HepG2 (cell line): ENCODE data around the gene ZNF500. TPM values are rescaled to one million over a fixed set of nuclear protein-coding genes. Genes with fewer than 3 reads are reported as not detected.

Experiments
- ATAD3A ChIP-seq: sonication (generic); formaldehyde crosslinking; IDR thresholded peaks from 2 replicates; pipeline ENCODE4 v1.4.0; 2020; ENCODE audit warnings: missing genetic modification reagents
- CCAR2 ChIP-seq: fragments of 200-400 bp; formaldehyde crosslinking; optimal IDR thresholded peaks from 2 replicates; pipeline ENCODE3; 2018; ENCODE audit warnings: low read depth, mild to moderate bottlenecking, low read length, moderate library complexity
- ELF1 ChIP-seq: sonication (generic); formaldehyde crosslinking; IDR thresholded peaks from 2 replicates; pipeline ENCODE4 v1.4.0; 2020; ENCODE audit warnings: missing genetic modification reagents
- GFI1 ChIP-seq: sonication (generic); formaldehyde crosslinking; IDR thresholded peaks from 2 replicates; pipeline ENCODE4 v1.5.0; 2020; ENCODE audit warnings: missing genetic modification reagents, mild to moderate bottlenecking, borderline replicate concordance
- GPN1 ChIP-seq: sonication (generic); formaldehyde crosslinking; IDR thresholded peaks from 2 replicates; pipeline ENCODE4 v1.5.1; 2020; ENCODE audit warnings: missing genetic modification reagents, borderline replicate concordance
- HNF4G ChIP-seq, 2 experiments: sonication (generic) in 1 of 2; formaldehyde crosslinking in 1 of 2; IDR thresholded peaks; 2 replicates each; pipeline versions ENCODE4 v1.4.0 to v1.6.1; 2011 to 2020; ENCODE audit warnings: borderline replicate concordance in 2 of 2, low read depth in 2 of 2, mild to moderate bottlenecking in 2 of 2, low read length in 1 of 2, missing genetic modification reagents in 1 of 2, moderate library complexity in 1 of 2
- LCORL ChIP-seq, 2 experiments: fragments of 450-650 bp in 1 of 2; sonication (generic) in 1 of 2; formaldehyde crosslinking in 1 of 2; IDR thresholded peaks; 2 replicates each; pipeline versions ENCODE4 v1.5.0 to v1.6.1; 2017 to 2020; ENCODE audit warnings: antibody characterized with exemption in 1 of 2, missing genetic modification reagents in 1 of 2
- MATR3 ChIP-seq: sonication (generic); formaldehyde crosslinking; IDR thresholded peaks from 2 replicates; pipeline ENCODE4 v1.4.0; 2020; ENCODE audit warnings: missing genetic modification reagents
- NPAS2 ChIP-seq: sonication (generic); formaldehyde crosslinking; IDR thresholded peaks from 2 replicates; pipeline ENCODE4 v1.8.0; 2022; ENCODE audit warnings: mild to moderate bottlenecking, missing genetic modification reagents, borderline replicate concordance
- PBX2 ChIP-seq: IDR thresholded peaks from 2 replicates; pipeline ENCODE4 v1.6.1; 2016; ENCODE audit warnings: control low read depth
- RXRB ChIP-seq: IDR thresholded peaks from 2 replicates; pipeline ENCODE4 v1.6.1; 2016; ENCODE audit warnings: borderline replicate concordance, missing genetic modification reagents, missing compliant biosample characterization
- SP1 ChIP-seq, 2 experiments: fragments of 450-650 bp in 1 of 2; sonication (generic) in 1 of 2; formaldehyde crosslinking in 1 of 2; IDR thresholded peaks; 2 replicates each; pipeline versions ENCODE4 v1.4.0 to v1.6.1; 2016 to 2020; ENCODE audit warnings: missing genetic modification reagents in 1 of 2
- STAG1 ChIP-seq: sonication (generic); formaldehyde crosslinking; IDR thresholded peaks from 2 replicates; pipeline ENCODE4 v1.4.0; 2020; ENCODE audit warnings: missing genetic modification reagents
- TEAD2 ChIP-seq: sonication (generic); formaldehyde crosslinking; IDR thresholded peaks from 2 replicates; pipeline ENCODE4 v1.9.0; 2021; ENCODE audit warnings: missing genetic modification reagents
- ZBTB8A ChIP-seq: sonication (generic); formaldehyde crosslinking; IDR thresholded peaks from 2 replicates; pipeline ENCODE4 v1.4.0; 2020; ENCODE audit warnings: mild to moderate bottlenecking, low read depth, missing genetic modification reagents, borderline replicate concordance
- ZNF10 ChIP-seq: sonication (generic); formaldehyde crosslinking; IDR thresholded peaks from 2 replicates; pipeline ENCODE4 v1.4.0; 2020; ENCODE audit warnings: mild to moderate bottlenecking, low read depth, missing genetic modification reagents, borderline replicate concordance
- ZNF431 ChIP-seq: sonication (generic); formaldehyde crosslinking; IDR thresholded peaks from 2 replicates; pipeline ENCODE4 v1.9.0; 2022; ENCODE audit warnings: missing genetic modification reagents, low read depth, mild to moderate bottlenecking, borderline replicate concordance
- ZNF503 ChIP-seq: sonication (generic); formaldehyde crosslinking; IDR thresholded peaks from 2 replicates; pipeline ENCODE4 v1.4.0; 2020; ENCODE audit warnings: missing genetic modification reagents
- ZNF674 ChIP-seq: sonication (generic); formaldehyde crosslinking; IDR thresholded peaks from 2 replicates; pipeline ENCODE4 v1.5.0; 2020; ENCODE audit warnings: low read depth, mild to moderate bottlenecking, missing genetic modification reagents
- ZNF776 ChIP-seq: sonication (generic); formaldehyde crosslinking; IDR thresholded peaks from 2 replicates; pipeline ENCODE4 v1.4.0; 2020; ENCODE audit warnings: mild to moderate bottlenecking, missing genetic modification reagents
- polyA plus RNA-seq, 8 experiments: library from polyadenylated mRNA; depleted of rRNA in 3 of 8; stranded (reverse) in 7 of 8; unstranded in 1 of 8; fragments of >200 nt; fragmentation: Illumina TruSeq in 4 of 8; extraction: Trizol in 4 of 8; gene quantifications; 2 replicates each; pipeline versions ENCODE4 v1.2.1 to v1.2.3, GENCODE V29; 2011 to 2016; ENCODE audit warnings: low read depth in 4 of 8, missing spikeins in 1 of 8, mixed read lengths in 1 of 8; ENCODE audit not compliant: insufficient read depth in 1 of 8
- total RNA-seq, 5 experiments: library from RNA; depleted of rRNA; stranded (reverse); fragments of >200 nt; fragmentation: Illumina TruSeq; extraction: Trizol; gene quantifications; 2 replicates each; pipeline ENCODE4 v1.2.3, GENCODE V29; 2016; ENCODE audit warnings: low read depth in 1 of 5
- TF ChIP-seq, protein P1 (sequence below): sonication (generic); formaldehyde crosslinking; IDR thresholded peaks from 2 replicates; pipeline ENCODE4 v1.8.1; 2023; ENCODE audit warnings: mild to moderate bottlenecking, missing genetic modification reagents
- TF ChIP-seq, protein P2 (sequence below): sonication (generic); formaldehyde crosslinking; IDR thresholded peaks from 2 replicates; pipeline ENCODE4 v1.4.0; 2020; ENCODE audit warnings: missing genetic modification reagents, mild to moderate bottlenecking, borderline replicate concordance
- TF ChIP-seq, protein P3 (sequence below): sonication (generic); formaldehyde crosslinking; IDR thresholded peaks from 2 replicates; pipeline ENCODE4 v1.4.0; 2020; ENCODE audit warnings: missing genetic modification reagents

The ZNF500 gene
- total and polyA plus RNA-seq, 2 of the 13 experiments (the other 11 are each of a cell fraction or from before 2014, with no cell fraction given), result 6.1 to 12.2 TPM

DNA sequence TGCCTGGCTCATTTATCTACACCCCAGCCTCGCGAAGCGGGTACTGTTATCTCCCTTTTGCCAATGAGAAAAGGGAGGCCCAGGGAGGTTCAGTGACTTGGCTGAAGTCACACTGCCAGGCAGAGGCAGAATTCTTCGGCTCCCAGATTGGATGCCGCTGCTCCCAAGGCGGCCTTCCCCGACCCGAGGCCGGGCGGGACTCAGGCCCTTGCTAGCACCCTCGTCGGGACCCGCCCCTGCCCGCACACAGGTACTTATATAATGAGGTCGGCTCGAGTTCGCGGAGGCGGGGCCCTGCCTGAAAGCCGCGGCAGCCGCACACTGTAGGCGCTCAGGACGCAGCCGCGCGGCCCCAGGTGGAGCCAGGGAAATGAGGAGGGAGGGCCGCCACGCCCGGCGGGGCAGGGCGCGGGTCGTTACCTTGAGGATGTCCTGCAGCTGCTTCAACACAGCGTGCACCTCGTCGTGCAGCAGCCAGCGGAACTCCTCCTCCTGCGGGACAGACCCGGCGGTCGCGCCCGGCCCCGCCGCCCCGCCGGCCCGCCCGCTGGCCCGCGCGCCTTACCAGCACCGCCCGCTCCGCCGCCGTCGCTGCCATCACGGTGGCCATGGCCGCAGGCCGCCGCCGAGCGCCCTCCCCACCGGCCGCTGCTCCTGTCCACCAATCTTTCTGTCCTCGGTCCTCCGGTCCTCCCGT lies 35.1 kb upstream of the ZNF500 start, which contains the start of gene ROGDI (continued):
- TF ChIP-seq SP1 (IDR thresholded peaks at IDR 0.05) (no peak), SP1 (CRISPR knock-in tag; IDR thresholded peaks at IDR 0.05) (no peak), STAG1 (CRISPR knock-in tag) (peak; percentile 18; the same call in 1 of the 2 replicates), ZNF776 (CRISPR knock-in tag) (no peak), ATAD3A (CRISPR knock-in tag) (no peak), ZNF10 (CRISPR knock-in tag) (no peak), NPAS2 (no peak), MATR3 (CRISPR knock-in tag) (no peak), PBX2 (CRISPR knock-in tag) (no peak), TEAD2 (CRISPR knock-in tag) (no peak), ELF1 (no peak), LCORL (IDR thresholded peaks at IDR 0.05) (no peak), LCORL (CRISPR knock-in tag; IDR thresholded peaks at IDR 0.05) (peak; percentile 28; the same call in 1 of the 2 replicates), ZNF674 (CRISPR knock-in tag) (no peak), GPN1 (CRISPR knock-in tag) (no peak), ZNF431 (CRISPR knock-in tag) (no peak), RXRB (CRISPR knock-in tag) (peak; percentile 98), ZBTB8A (CRISPR knock-in tag) (no peak), CCAR2 (no peak), GFI1 (CRISPR knock-in tag) (no peak; the same call in 1 of the 2 replicates), ZNF503 (CRISPR knock-in tag) (0 out of 2 replicates have a peak, but pooled peaks have one; percentile 42), HNF4G (IDR thresholded peaks at IDR 0.05; ENCODE audit: borderline replicate concordance, low read depth, low read length) (no peak), HNF4G (CRISPR knock-in tag; IDR thresholded peaks at IDR 0.05; ENCODE audit: borderline replicate concordance, low read depth) (no peak)
- TF ChIP-seq, protein P1, sequence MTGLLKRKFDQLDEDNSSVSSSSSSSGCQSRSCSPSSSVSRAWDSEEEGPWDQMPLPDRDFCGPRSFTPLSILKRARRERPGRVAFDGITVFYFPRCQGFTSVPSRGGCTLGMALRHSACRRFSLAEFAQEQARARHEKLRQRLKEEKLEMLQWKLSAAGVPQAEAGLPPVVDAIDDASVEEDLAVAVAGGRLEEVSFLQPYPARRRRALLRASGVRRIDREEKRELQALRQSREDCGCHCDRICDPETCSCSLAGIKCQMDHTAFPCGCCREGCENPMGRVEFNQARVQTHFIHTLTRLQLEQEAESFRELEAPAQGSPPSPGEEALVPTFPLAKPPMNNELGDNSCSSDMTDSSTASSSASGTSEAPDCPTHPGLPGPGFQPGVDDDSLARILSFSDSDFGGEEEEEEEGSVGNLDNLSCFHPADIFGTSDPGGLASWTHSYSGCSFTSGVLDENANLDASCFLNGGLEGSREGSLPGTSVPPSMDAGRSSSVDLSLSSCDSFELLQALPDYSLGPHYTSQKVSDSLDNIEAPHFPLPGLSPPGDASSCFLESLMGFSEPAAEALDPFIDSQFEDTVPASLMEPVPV, result no peak
- TF ChIP-seq, protein P2, sequence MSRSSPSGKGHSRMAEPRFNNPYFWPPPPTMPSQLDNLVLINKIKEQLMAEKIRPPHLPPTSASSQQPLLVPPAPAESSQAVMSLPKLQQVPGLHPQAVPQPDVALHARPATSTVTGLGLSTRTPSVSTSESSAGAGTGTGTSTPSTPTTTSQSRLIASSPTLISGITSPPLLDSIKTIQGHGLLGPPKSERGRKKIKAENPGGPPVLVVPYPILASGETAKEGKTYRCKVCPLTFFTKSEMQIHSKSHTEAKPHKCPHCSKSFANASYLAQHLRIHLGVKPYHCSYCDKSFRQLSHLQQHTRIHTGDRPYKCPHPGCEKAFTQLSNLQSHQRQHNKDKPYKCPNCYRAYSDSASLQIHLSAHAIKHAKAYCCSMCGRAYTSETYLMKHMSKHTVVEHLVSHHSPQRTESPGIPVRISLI (CRISPR knock-in tag), result peak; percentile 37; the same call in 1 of the 2 replicates
- TF ChIP-seq, protein P3, sequence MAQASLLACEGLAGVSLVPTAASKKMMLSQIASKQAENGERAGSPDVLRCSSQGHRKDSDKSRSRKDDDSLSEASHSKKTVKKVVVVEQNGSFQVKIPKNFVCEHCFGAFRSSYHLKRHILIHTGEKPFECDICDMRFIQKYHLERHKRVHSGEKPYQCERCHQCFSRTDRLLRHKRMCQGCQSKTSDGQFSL (CRISPR knock-in tag), result no peak
